GM15510 (cell line): ENCODE results near the gene STRN3.

Experiments
- POLR2A ChIP-seq: IDR thresholded peaks from 3 replicates; pipeline ENCODE4 v1.6.1; 2011; ENCODE audit warnings: borderline replicate concordance; ENCODE audit not compliant: insufficient read length; ENCODE audit errors: extremely low read depth

Gene STRN3

GRCh38 chr14:30993071-30993470 is 33.1 kb downstream of the STRN3 start:
- TF ChIP-seq POLR2A: no peak

- TF ChIP-seq POLR2A: no peak
Observed at GRCh38 chr14:30991408-30991807, 34.8 kb downstream of the STRN3 start.

- TF ChIP-seq POLR2A: no peak
Observed at GRCh38 chr14:30990770-30991169, 35.4 kb downstream of the STRN3 start.

GRCh38 chr14:30988509-30988908 is 37.7 kb downstream of the STRN3 start:
- TF ChIP-seq POLR2A: no peak

- no peak for TF ChIP-seq POLR2A
Observed at GRCh38 chr14:30985796-30986195, 40.4 kb downstream of the STRN3 start.

- no peak for TF ChIP-seq POLR2A
Observed at GRCh38 chr14:30983858-30984257, 42.3 kb downstream of the STRN3 start.

GRCh38 chr14:30982533-30982932 is 43.6 kb downstream of the STRN3 start:
- TF ChIP-seq POLR2A: no peak

GRCh38 chr14:30980980-30981379 is 45.2 kb downstream of the STRN3 start:
- TF ChIP-seq POLR2A: no peak

- TF ChIP-seq POLR2A: no peak
Observed at GRCh38 chr14:30977752-30978151, 48.4 kb downstream of the STRN3 start.

- TF ChIP-seq POLR2A: no peak
Observed at GRCh38 chr14:30974628-30975027, 51.6 kb downstream of the STRN3 start.

- TF ChIP-seq POLR2A: no peak
Observed at GRCh38 chr14:30972882-30973582, 53.1 kb downstream of the STRN3 start.

- TF ChIP-seq POLR2A: no peak
Observed at GRCh38 chr14:30971586-30971985, 54.6 kb downstream of the STRN3 start.

- no peak for TF ChIP-seq POLR2A
Observed at GRCh38 chr14:30966415-30967363, 59.5 kb downstream of the STRN3 start.

GRCh38 chr14:30961330-30961729 is 64.8 kb downstream of the STRN3 start:
- TF ChIP-seq POLR2A: no peak

GRCh38 chr14:30960216-30960615 is 66.0 kb downstream of the STRN3 start:
- no peak for TF ChIP-seq POLR2A
